HG03520 (cell line): ENCODE measurements around the gene CMTM5.

ENCODE experiments used
- ATAC-seq: cut with Tn5 transposase; IDR thresholded peaks from one replicate; pipeline ENCODE4 v1.9.1; 2021; ENCODE audit warnings: mild to moderate bottlenecking, moderate library complexity; ENCODE audit not compliant: unreplicated experiment

The CMTM5 gene, protein sequence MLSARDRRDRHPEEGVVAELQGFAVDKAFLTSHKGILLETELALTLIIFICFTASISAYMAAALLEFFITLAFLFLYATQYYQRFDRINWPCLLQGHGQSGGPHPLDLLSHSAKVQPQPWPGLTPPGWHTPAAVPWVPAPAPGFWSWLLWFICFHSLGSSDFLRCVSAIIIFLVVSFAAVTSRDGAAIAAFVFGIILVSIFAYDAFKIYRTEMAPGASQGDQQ

GRCh38 chr14:23376482-23377197 is at the start of gene CMTM5:
CMTM5 (plus strand) TSS chr14:23377046; CDS start chr14:23377252, 206 bp downstream.
- no peak for ATAC-seq

DNA sequence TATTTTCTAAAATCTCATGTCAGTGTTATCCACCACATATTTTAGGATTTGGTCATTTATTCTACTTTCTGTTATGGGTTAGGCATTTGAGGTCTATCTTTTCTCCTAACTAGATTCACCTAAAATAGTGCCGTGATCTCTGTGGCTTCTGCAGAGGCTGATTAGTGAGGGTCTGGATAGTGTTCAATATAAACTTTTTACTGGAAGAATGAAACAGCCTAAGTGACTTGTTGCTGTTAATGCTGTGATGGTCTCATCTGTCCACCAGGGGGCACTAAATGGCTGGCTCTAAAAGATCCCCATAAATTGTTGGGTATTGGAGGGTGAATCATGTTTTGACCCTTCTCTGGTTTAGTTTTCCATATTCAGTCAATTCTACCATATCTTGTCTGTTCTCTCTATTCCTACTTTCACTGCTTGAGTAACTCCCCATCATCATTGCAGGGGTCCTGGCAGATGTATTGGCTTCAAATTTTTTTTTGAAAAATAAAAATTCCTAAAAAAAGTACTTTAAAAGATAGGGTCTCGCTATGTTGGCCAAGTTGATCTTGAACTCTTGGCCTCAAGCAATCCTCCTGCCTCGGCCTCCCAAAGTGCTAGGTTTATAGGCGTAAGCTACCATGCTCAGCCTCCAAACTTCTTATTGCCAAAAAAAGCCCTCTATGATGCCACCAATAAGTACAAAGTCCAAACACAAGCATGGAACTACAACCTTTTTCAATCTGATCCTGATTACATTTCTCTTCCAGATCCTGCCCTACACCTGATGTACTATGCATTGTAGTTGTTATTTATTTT is 48.7 kb upstream of the CMTM5 start:
- no peak for ATAC-seq

DNA sequence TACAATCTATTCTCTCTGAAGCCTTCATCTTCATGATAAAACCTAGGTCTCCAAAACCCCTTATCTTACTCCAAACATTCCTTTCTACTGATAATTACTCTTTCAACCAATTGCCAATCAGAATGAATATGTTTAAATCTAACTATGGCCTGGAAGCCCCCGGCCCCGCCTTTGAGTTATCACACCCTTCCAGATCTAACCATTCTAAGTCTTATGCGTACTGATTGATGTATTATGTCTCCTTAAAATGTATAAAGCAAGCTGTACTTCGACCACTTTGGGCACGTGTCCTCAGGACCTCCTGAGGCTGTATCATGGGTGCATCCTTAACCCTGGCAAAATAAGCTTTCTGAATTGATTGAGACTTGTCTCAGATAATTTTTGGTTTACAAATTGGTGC is 41.2 kb upstream of the CMTM5 start:
- ATAC-seq: no peak

GRCh38 chr14:23339506-23340268 is 37.2 kb upstream of the CMTM5 start:
- no peak for ATAC-seq

GRCh38 chr14:23344481-23344880 is 32.4 kb upstream of the CMTM5 start:
- no peak for ATAC-seq

DNA sequence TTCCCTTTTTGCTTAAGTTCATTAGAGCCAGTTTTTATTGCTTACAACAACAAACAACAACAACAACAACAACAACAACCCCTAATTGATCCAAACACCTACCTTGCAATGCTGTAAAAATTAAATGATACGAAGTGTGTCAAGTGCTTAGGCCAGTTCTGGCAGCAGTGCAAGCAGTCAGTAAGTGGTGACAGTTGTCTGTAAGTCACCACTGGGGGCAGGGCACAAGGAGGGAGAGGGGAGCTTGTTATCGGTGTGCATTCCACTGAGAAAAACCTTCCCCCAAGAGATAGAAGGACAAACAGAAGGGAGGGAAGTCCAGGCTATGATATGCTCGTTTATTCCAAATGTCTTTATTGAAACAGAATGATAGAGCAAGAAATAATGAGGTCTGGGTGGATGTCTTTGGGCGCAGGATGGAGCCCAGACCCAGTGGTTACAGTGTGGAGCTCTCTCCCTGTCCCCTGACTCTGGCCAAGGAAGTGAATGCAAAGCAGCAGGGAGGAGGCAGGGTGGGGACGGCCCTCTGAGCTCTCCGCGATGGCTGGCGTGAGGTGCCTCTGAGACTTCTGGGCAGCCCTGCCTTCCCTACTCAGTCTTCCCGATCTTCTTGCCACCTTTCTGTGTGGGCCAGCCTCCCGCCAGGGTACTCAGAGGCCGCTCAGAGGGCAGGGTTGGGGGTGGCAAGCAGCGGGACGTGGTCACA is 30.7 kb upstream of the CMTM5 start:
- ATAC-seq: no peak

GRCh38 chr14:23346693-23347405 is 30.0 kb upstream of the CMTM5 start:
- ATAC-seq: no peak

DNA sequence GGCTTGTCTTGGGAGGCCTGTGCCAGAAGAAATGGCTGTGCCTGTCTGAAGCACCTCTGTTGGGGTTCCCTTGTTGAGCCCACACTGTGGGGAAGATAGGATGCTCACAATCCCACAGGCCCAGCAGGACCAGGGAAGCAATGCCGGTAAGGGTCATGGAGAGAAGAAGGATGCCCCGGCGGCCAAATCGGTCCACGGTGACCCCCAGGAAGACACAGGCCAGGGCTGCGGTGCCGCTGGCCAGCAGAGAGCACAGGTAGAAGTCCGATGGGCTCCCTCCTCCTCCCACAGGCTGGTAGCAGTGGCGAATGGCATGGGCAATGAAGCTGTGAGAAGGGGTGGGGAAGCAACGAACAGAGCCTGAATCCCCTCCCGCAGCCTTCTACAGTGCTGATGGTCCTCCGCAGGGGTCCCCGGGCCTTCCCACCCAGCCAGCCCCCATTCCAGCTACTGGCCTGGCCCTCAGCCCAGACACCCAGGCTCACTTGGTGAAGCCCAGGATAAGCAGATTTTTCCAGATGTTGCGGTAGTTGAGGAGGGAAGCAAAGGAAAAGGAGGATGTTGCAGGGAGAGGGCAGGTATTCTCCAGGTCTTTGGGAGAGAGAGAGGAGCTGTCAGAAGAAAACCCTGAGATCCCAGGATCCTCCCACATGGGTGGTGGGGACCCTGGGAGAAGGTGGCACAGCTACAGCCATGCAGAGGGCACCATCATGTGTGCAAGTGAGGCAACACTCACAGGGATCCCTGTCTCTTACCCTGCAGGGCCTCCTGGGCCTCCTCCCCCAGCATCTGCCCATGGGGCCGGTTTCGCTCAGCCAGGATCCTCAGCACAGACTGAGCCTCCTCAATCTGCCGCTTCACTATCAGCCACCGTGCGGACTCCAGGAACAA is 29.2 kb upstream of the CMTM5 start:
- ATAC-seq: no peak

DNA sequence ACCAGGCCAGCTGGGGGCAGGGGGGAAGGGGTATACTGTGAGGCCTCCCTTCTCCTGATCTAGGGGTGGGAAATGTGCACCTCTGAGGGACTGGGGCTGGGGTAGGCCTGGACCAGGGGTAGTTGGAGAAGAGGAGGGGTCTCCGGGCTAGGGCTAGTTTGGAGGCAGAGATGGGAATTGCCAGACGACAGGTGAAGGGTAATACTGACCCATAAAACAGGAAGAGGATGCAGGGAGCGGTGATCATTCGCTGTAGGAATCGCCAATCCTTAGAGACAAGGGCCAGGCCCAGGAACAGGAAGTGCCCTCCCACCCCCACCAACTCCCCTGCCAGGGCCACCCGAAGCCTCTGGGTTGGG is 28.6 kb upstream of the CMTM5 start:
- ATAC-seq: no peak

DNA sequence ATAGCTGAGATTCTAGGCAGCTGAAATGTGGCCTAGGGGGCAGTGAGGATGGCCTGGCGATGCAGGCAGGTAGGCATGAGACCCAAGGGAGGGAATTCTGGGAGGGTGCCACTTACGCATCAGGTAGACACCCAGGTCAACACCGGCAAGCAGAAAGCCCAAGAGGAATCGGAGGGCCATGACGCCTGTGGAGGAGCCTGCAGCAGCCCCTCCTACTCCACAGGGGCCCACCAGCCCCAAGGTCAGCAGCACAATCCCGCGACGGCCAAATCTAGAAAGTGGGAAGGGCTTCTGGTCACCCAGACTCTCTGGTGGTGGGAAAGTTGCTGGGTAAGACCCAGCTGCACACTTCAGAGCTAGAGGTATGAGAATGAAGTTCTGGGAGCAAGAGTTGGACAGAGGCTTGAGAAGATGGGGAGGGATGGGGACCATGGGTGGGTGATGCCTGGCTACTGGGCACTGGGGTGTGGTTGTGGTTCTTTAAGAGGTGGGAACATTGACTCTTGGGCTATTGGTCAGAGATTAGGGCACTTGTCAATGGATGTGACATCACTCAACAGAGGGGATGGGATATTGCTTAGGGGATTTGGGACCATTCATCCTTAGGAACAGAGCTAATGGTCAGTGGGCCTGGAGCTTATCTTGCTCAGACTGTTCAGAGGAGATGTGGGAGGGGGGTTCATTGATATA is 27.5 kb upstream of the CMTM5 start:
- ATAC-seq: no peak

DNA sequence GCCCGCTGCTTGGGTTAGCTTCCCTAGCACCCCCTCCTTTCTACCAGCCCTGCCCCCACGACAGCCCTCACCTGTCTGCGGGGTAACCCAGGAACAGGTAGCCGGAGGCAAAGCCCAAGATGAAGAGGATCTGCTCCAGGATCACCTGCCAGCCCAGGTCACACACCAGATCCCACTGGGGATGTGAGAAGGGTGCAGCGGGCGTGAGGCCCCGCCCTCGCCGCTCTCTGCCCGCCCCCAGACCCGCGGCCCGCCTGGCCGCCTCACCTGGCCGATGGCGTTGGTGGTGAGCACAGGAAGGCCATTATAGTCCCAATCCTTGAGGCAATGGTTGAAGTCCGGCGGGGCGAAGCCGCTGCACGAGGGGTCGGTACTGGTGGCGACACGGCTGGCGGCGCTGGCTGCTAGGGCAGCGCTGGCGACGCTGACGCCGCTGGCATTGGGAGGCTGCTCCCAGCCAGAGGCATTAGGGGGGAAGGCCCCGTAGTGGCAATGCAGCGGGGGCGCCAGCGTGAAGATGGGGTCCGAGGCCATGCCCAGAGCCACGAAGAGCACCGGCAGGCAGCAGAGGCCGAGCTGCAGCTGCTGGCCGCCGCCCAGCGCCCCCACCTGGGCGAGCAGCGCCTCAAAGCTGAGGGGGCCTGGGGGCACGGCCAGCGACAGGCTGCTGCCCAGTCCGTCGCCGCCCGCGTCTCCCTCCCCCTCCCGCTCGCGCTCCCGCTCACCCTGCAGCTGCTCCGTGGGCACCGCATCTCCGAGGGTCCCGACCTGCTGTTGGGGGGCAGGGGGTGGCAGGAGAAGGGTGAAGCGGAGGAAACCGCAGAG is 25.0 kb upstream of the CMTM5 start:
- no peak for ATAC-seq

DNA sequence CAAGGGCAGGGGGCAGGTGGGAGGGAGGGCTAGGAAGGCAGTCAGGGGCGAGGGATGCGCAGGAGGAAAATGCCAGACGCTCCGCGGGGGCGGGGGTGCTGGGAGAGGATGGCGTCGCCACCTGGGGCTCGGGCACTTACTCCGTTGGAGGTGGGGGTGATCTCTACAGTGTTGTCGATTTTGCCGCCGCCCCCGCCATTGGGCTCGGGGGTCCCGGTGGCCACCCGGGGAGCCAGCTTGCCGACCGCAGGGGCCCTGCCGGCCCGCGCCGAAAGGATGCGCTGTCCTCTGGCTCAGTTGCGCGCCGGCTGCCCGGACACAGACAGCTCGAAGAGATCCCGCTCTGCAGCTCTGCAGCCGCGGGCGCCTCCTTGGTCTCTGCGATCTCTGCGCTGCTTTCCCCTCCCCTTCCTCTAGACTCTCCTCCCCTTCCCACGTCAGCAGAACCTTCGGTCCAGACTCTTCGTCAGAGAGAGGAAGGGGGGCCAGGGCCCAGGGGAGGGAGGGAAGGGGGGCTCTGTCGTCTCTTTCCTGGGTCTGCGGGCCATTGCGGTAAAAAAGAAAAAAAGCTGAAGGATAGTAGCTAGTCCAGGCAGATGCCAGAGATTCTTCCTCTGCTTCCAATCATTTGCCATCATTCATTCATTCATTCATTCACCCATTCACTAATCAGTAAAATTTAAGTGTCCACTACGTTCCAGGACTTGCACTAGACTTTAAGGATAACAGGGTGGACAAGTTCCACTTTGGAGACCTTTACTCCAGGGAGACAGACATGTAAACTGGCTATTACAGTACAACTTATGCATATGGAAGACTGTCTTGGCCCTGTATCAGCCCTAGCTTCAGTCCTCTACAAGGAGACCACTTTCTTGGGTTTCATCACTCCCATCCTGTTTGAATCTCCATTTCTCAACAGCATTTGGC is 24.1 kb upstream of the CMTM5 start, which contains the start of gene SLC22A17:
Gene SLC22A17, minus strand, starts transcription at position 382 of the 927 bp plus-strand sequence.
- ATAC-seq: no peak

- ATAC-seq: no peak
Measured at GRCh38 chr14:23353433-23353780, 23.4 kb upstream of the CMTM5 start.

- no peak for ATAC-seq
Measured at GRCh38 chr14:23354990-23355389, 21.9 kb upstream of the CMTM5 start.

DNA sequence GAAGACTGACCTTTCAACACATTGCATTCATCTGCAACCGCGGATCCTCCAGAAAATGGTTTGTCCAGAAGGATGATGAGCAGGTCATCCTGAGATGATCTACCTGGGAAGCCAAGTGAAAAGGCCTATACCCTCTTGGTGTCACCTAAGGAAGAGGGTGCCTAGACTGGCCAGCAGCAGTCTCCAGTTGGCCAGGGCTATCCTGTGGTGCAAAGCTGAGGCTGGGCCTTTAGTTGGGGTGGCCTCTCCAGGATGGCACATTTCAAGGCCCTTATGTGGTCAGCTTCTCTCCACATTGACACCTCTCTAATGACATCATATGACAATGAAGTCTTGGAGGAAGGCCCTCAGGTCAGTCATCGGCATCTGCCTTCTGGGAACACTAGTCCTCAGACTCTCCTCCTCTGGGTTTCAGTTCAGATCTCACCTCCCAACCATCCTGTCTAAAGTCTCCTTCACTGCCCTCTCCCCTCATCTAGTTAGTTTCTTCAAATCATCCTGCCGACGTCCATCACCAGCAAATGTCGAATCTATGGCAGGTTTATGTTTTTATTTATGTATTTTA is 20.9 kb upstream of the CMTM5 start:
- no peak for ATAC-seq

DNA sequence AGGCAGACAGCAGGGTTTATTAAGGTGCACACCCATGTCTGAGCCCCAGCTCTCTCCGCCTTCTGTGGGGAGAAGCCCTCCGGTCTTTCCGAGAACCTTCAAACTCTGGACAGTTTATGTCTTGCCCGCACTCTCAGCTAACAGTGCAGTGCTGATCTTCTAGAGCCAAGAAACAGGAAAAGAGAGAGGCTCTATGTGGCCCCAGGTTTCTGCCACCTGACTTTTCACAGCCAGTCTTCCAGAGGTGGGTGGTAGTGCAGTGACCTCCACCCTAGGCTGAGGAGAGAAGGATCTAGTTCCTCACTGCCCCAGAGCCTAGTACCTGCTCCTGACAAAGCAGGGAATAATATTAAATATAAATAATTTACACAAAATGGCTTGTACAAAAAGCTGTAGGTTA is 20.2 kb upstream of the CMTM5 start:
- no peak for ATAC-seq
